ENCODE data around the gene RGN. TPM values are rescaled to one million over a fixed set of nuclear protein-coding genes. Genes with fewer than 3 reads are reported as not detected.

The RGN gene
- total RNA-seq, 2 donors from 2014 or later: 7.3 to 14.1 TPM

GRCh38 chrX:47061238-47061919 lies 16.9 kb upstream of the RGN start:
- Histone ChIP-seq H3K4me1 (no peaks in the 10 kb centered on the region), H3K27ac (no peak overlapping the region), H3K9me3 (no peaks in the 10 kb centered on the region), H3K4me3 (no peak overlapping the region), H3K27me3 (no peaks in the 10 kb centered on the region), H3K36me3 (no peaks in the 10 kb centered on the region)
- no peak for TF ChIP-seq CTCF (IDR thresholded peaks at IDR 0.05)
- no peak for DNase-seq (ENCODE audit: low spot score)

- H3K27ac ChIP-seq: no peak overlapping the region
- no peak for TF ChIP-seq CTCF (IDR thresholded peaks at IDR 0.05)
- H3K4me1 ChIP-seq: no peaks in the 10 kb centered on the region
- no peak for DNase-seq (ENCODE audit: low spot score)
- H3K4me3 ChIP-seq: no peak overlapping the region
- H3K36me3 ChIP-seq: no peaks in the 10 kb centered on the region
- H3K9me3 ChIP-seq: no peaks in the 10 kb centered on the region
- H3K27me3 ChIP-seq: no peaks in the 10 kb centered on the region
These were observed 15.1 kb upstream of the RGN start for GRCh38 chrX:47063179-47063578.

GRCh38 chrX:47068214-47068613 lies 10.0 kb upstream of the RGN start:
- Histone ChIP-seq H3K27ac (no peak overlapping the region), H3K27me3 (no peaks in the 10 kb centered on the region), H3K9me3 (no peaks in the 10 kb centered on the region), H3K4me1 (no peaks in the 10 kb centered on the region), H3K36me3 (no peaks in the 10 kb centered on the region), H3K4me3 (no peak overlapping the region)
- DNase-seq (ENCODE audit: low spot score): no peak
- no peak for TF ChIP-seq CTCF (IDR thresholded peaks at IDR 0.05)

- no peak for DNase-seq (ENCODE audit: low spot score)
- H3K4me3 ChIP-seq: no peak overlapping the region
- no peaks in the 10 kb centered on the region for H3K9me3 ChIP-seq
- no peaks in the 10 kb centered on the region for H3K4me1 ChIP-seq
- H3K27me3 ChIP-seq: no peaks in the 10 kb centered on the region
- H3K36me3 ChIP-seq: no peaks in the 10 kb centered on the region
- no peak overlapping the region for H3K27ac ChIP-seq
- TF ChIP-seq CTCF (IDR thresholded peaks at IDR 0.05): no peak
These were observed 9.5 kb upstream of the RGN start for GRCh38 chrX:47068720-47069119.

GRCh38 chrX:47080215-47080914 lies 2.1 kb downstream of the RGN start:
- no peak overlapping the region for H3K4me3 ChIP-seq
- DNase-seq (ENCODE audit: low spot score): no peak
- H3K36me3 ChIP-seq: no peaks in the 10 kb centered on the region
- H3K4me1 ChIP-seq: no peaks in the 10 kb centered on the region
- no peaks in the 10 kb centered on the region for H3K9me3 ChIP-seq
- no peak overlapping the region for H3K27ac ChIP-seq
- H3K27me3 ChIP-seq: no peaks in the 10 kb centered on the region
- TF ChIP-seq CTCF (IDR thresholded peaks at IDR 0.05): no peak

GRCh38 chrX:47080915-47081236 lies 2.6 kb downstream of the RGN start:
- H3K36me3 ChIP-seq: no peaks in the 10 kb centered on the region
- no peaks in the 10 kb centered on the region for H3K4me1 ChIP-seq
- DNase-seq (ENCODE audit: low spot score): no peak
- H3K27me3 ChIP-seq: no peaks in the 10 kb centered on the region
- no peak overlapping the region for H3K4me3 ChIP-seq
- H3K27ac ChIP-seq: no peak overlapping the region
- no peaks in the 10 kb centered on the region for H3K9me3 ChIP-seq
- TF ChIP-seq CTCF (IDR thresholded peaks at IDR 0.05): no peak
